Non-pigmented ciliary epithelial cell (primary cell): ENCODE measurements around the gene CDK5.

Experiments used
- DNase-seq: peaks from one replicate; pipeline ENCODE4 v3.0.0-alpha.2; 2010; ENCODE audit warnings: low read depth

Gene CDK5

GRCh38 chr7:151057506-151057988 lies at the start of gene CDK5:
CDK5 (minus strand) TSS chr7:151057897; CDS start chr7:151057848, 49 bp downstream.
- DNase-seq, result no peak

DNA sequence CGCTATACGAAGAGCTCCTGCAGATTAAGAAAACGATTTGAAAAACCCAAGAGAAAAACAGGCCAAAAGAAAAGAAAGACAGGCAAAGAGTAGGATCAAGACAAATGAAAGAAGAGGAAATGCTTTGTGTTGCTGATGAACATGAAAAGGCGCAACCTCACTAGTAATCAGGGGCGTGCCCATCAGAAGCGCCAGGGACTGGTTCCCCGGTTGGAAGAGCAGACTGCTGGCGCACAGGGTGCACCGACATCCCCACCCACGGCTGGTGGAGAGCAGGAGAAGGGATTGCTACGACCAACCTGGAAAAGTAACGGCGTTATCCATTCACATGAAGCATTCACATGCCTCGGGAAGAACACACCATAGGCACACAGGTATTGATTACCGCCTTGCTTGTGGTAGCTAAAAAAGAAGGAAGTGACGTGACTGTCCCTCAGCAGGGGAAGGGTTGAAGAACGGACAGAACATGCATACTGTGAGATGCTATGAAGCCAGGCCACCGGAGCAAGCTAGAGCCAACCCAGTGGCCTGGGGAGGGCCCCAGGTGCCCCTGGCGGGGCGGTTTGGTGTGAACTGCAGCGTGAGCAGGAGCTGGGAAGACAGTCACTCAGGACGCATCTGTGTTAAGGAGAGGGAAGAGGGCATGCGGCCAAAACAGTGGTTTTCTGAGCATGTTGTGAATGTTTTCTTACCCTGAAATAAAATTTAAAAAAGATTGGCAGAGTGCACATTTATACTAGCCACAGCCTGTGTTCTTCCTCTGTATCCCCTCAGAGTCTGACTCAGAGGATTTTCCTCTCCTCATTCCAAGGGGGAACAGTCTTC lies 46.9 kb upstream of the CDK5 start:
- DNase-seq, result no peak

DNA sequence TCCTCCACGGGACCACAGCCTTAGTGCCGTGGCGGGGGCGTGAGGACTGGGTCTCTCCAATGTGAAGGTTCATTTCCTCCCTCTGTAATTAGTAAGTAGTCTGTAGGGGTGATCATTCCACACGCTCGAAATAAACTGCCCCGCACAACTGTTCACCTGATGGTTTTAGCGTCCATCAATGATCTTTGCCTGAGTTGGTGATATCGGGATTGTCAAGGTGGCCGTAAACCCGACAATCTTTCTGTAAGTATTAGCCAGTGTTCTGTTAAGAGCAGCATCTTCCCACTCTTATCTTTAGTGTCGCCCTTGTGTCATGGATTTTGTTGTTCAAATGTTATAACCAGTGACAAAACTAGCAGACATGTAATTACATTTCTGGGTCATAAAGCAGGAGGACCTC lies 46.3 kb upstream of the CDK5 start:
- no peak for DNase-seq

DNA sequence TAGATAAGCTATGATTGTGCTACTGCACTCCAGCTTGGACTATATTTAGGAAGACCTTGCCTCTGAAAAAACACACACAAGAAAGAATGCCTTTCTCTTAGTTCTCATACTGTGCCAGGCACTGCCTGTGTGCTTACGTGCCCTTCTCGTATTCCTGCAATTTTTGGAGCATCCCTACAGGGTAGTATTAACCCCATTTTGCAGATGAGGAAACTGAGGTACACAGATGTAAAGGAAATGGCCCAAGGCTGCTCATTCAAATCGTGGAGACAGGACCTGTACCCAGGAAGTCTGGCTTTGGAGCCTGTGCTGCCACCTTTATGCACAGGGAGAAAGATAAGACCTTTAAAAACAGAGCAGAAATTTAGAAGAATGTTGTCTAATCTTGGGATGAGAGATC lies 45.3 kb upstream of the CDK5 start:
- no peak for DNase-seq

- no peak for DNase-seq
Measured at GRCh38 chr7:151101621-151102396, 44.1 kb upstream of the CDK5 start.

GRCh38 chr7:151100921-151101320 lies 43.2 kb upstream of the CDK5 start:
- no peak for DNase-seq

GRCh38 chr7:151099486-151100211 lies 42.0 kb upstream of the CDK5 start:
- DNase-seq, result no peak

GRCh38 chr7:151095828-151096475 lies 38.3 kb upstream of the CDK5 start:
- DNase-seq, result no peak

GRCh38 chr7:151095123-151095797 lies 37.6 kb upstream of the CDK5 start:
- no peak for DNase-seq

DNA sequence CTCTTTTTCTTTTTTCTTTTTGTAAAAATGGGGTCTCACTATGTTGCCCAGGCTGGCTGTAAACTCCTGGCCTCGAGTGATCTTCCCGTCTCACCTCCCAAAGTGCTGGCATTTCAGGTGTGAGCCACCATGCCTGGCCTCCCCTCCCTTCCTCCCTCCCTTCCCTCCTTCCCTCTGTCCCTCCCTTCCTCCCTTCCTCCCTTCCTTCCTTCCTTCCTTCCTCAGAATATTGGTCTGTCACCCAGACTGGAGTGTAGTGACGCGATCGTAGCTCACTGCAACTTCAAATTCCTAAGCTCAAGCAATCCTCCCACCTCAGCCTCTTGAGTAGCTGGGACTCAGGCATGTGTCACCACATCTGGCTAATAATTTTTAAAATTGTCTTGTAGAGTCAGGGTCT lies 37.0 kb upstream of the CDK5 start:
- DNase-seq, result no peak

DNA sequence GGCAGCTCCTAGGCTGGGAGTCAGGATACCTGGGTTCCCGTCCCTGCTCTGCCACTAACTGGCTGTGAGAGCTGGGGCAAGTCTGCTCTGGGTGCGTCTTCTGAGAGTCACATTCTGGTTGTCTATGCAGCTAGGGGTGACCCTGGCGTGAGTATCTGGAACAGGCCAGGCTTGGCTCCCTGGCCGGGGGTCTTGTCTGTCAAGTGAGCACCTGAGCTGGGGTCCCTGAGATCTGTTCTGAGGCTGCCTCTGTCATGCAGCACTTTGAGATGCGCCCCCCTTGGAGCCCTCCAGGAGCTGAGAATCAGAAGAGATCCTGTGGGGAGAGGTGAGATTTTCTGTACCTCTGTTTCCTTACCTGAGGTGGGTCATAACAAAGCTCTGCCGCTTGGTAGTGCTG lies 36.1 kb upstream of the CDK5 start:
- no peak for DNase-seq

DNA sequence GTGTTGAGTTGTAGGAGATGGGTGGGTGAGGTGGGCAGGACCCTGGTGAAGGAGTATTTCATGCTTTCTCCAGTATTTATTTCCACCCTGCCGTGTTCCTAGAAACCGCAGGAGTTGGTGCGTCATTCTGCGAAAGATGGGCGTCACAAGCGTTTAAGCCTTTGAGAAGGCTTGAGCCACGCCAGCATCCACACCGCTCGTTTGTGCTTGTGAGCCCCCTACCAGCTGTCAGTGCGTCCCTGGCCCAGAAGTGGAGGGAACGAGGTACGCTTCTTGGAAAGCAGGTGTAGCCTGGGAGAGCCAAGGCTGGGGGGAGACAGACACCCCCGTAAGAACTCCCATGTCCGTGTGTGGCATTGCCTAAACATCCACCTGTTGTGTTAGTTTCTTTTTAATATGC lies 34.3 kb upstream of the CDK5 start:
- no peak for DNase-seq

DNA sequence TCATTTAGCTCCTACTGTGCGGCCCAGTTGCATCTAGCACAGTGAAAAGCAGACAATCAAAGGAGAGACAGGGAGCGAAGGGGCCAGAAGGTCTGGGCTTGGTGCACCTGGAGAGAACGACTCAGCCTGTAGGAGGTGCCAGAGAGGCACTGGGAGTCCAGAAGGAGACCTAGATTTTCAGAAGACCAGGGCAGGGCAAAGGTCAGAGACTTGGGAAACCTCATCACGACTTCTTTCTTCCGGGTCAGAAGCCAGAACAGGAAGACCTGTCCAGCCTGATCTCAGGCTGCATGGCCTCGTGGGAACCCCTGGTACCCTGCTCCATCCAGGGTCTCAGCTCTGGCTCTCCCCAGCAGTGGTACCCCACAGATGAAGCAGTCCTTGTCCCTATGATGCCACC lies 33.7 kb upstream of the CDK5 start:
- DNase-seq, result no peak

DNA sequence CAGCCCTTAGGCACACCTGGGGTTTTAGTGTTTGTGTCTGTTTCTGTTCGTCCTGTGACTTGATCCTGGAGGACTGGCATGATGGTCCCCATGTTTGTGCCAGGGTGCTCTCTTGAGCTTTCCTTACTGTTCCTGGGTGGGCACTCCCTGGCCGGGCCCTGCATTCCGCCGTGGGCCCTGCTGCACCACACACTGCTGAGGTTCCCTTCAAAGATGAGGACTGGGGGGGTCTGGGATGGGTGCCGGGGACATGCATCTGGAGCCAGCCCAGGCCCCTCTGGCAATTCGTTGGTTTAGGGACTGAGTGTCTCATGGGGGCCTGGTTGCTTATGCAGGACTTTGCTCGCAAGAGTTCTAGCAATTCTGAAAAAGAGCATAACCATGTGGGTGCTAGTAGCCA lies 33.3 kb upstream of the CDK5 start:
- DNase-seq, result no peak

GRCh38 chr7:151089893-151090730 lies 32.4 kb upstream of the CDK5 start:
- DNase-seq, result no peak

GRCh38 chr7:151088856-151089699 lies 31.4 kb upstream of the CDK5 start:
- no peak for DNase-seq

DNA sequence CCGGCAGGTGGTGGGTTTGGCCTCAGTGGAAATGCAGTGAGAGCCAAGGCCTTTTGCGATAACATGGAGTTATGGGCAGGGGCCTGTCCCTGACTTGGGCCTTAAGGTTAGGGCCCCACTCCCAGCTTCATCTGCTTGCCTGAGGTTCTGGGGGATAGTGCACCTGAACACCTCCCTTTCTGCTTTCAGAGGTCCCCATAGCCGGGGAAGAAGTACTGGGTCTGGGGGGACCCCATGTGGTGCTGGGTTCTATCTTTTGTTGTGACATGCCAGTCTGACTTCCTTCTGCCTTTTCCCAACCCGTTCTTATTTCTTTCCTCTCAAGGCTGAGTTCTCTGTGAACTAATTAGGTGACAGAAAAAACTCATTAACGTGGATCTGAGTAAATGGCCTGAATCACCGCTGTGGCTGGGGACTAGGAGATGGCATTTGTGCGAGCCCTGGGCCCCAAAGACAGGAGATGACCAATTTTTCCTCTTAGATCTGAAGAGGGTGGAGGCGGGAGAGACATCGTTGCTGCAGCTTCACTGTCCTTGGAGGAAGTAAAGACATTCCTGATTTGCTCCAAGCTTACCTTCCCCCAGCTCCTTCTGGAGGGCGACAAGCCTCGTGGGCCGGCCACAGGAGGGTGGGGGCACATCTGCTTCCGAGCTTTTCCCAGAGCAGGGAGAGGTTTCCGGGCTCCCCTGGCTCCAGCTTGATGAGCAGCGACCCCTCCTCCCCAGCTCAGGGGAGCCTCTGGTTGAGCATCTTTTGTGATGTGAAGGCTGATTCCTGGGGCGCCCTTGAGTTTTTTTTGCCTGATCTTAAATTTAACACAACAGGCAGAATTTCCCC lies 30.5 kb upstream of the CDK5 start:
- no peak for DNase-seq

- no peak for DNase-seq
Measured at GRCh38 chr7:151087245-151088018, 29.7 kb upstream of the CDK5 start.
